ENCODE measurements around the gene ART4.

Gene ART4

DNA sequence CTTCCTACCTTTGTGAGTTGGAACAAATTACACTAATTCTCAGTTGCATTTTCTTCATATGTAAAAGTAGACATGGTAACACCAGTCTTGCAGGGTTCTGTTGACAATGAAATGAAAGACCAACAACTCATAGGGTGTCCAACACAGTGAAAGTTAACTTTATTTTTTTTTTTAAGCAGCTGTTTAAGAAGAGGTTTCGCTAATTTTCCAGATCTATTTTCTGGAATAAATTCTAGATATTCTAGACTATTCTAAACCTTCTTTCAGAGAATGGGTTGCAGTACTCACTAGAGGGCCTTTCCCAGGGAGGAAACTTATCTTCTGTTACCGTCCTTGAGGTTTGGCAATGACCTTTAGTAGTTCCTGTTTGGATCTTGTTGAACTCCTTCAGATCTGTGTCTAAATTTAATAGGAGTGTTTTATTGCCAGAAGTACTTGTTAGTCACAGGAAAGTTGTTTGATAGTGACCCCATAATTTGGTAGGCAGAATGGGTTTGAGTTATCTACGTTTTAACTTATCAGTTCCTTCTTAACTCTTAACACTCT is 2.8 kb upstream of the ART4 start:
- H3K27ac ChIP-seq (ENCODE audit: extremely low read depth, low read depth, low read length): no peak overlapping the region
- POLR2A ChIA-PET: no interaction called here
- no peak overlapping the region for H3K4me3 ChIP-seq (ENCODE audit: low read depth, low read length)
- TF ChIP-seq ZNF423 (tag by site-specific recombination; IDR thresholded peaks at IDR 0.05) (no peak), ZNF248 (tag by site-specific recombination; IDR thresholded peaks at IDR 0.05) (no peak), ZNF221 (tag by site-specific recombination; IDR thresholded peaks at IDR 0.05; ENCODE audit: borderline replicate concordance) (no peak), ZNF707 (tag by site-specific recombination; IDR thresholded peaks at IDR 0.05) (no peak), ZFP41 (tag by site-specific recombination; IDR thresholded peaks at IDR 0.05; ENCODE audit: borderline replicate concordance) (no peak), KLF16 (tag by site-specific recombination; IDR thresholded peaks at IDR 0.05) (no peak), KLF9 (tag by site-specific recombination; IDR thresholded peaks at IDR 0.05; ENCODE audit: low read depth) (no peak), ZNF558 (tag by site-specific recombination; IDR thresholded peaks at IDR 0.05) (no peak), ZNF843 (tag by site-specific recombination; IDR thresholded peaks at IDR 0.05) (no peak), SP3 (tag by site-specific recombination; IDR thresholded peaks at IDR 0.05) (no peak)
- TF ChIP-seq, protein P1, sequence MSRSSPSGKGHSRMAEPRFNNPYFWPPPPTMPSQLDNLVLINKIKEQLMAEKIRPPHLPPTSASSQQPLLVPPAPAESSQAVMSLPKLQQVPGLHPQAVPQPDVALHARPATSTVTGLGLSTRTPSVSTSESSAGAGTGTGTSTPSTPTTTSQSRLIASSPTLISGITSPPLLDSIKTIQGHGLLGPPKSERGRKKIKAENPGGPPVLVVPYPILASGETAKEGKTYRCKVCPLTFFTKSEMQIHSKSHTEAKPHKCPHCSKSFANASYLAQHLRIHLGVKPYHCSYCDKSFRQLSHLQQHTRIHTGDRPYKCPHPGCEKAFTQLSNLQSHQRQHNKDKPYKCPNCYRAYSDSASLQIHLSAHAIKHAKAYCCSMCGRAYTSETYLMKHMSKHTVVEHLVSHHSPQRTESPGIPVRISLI (tag by site-specific recombination; IDR thresholded peaks at IDR 0.05): no peak
- TF ChIP-seq, protein P2, sequence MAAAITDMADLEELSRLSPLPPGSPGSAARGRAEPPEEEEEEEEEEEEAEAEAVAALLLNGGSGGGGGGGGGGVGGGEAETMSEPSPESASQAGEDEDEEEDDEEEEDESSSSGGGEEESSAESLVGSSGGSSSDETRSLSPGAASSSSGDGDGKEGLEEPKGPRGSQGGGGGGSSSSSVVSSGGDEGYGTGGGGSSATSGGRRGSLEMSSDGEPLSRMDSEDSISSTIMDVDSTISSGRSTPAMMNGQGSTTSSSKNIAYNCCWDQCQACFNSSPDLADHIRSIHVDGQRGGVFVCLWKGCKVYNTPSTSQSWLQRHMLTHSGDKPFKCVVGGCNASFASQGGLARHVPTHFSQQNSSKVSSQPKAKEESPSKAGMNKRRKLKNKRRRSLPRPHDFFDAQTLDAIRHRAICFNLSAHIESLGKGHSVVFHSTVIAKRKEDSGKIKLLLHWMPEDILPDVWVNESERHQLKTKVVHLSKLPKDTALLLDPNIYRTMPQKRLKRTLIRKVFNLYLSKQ (tag by site-specific recombination; IDR thresholded peaks at IDR 0.05; ENCODE audit: borderline replicate concordance): no peak
- TF ChIP-seq, protein P3, sequence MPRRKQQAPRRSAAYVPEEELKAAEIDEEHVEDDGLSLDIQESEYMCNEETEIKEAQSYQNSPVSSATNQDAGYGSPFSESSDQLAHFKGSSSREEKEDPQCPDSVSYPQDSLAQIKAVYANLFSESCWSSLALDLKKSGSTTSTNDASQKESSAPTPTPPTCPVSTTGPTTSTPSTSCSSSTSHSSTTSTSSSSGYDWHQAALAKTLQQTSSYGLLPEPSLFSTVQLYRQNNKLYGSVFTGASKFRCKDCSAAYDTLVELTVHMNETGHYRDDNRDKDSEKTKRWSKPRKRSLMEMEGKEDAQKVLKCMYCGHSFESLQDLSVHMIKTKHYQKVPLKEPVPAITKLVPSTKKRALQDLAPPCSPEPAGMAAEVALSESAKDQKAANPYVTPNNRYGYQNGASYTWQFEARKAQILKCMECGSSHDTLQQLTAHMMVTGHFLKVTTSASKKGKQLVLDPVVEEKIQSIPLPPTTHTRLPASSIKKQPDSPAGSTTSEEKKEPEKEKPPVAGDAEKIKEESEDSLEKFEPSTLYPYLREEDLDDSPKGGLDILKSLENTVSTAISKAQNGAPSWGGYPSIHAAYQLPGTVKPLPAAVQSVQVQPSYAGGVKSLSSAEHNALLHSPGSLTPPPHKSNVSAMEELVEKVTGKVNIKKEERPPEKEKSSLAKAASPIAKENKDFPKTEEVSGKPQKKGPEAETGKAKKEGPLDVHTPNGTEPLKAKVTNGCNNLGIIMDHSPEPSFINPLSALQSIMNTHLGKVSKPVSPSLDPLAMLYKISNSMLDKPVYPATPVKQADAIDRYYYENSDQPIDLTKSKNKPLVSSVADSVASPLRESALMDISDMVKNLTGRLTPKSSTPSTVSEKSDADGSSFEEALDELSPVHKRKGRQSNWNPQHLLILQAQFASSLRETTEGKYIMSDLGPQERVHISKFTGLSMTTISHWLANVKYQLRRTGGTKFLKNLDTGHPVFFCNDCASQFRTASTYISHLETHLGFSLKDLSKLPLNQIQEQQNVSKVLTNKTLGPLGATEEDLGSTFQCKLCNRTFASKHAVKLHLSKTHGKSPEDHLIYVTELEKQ (tag by site-specific recombination; IDR thresholded peaks at IDR 0.05; ENCODE audit: borderline replicate concordance): no peak
- H3K36me3 ChIP-seq (ENCODE audit: control insufficient read depth in 2 of 2, insufficient read depth in 1 of 2, low read length in 2 of 2): no peaks in the 10 kb centered on the region
- CTCF ChIA-PET: interaction anchor here (0.6 to 6.8 kb wide), 16 partner anchors 9 to 669 kb away, joined by 3 to 86 read pairs (median 4); partner anchors contain the start of gene RERG
- no peaks in the 10 kb centered on the region for H3K9me3 ChIP-seq (ENCODE audit: control insufficient read depth, insufficient read depth, low read depth, low read length)
- H3K4me1 ChIP-seq (ENCODE audit: control insufficient read depth, insufficient read depth, low read length): peaks cover 5% of the 10 kb centered on the region; the same call in 1 of the 2 replicates

DNA sequence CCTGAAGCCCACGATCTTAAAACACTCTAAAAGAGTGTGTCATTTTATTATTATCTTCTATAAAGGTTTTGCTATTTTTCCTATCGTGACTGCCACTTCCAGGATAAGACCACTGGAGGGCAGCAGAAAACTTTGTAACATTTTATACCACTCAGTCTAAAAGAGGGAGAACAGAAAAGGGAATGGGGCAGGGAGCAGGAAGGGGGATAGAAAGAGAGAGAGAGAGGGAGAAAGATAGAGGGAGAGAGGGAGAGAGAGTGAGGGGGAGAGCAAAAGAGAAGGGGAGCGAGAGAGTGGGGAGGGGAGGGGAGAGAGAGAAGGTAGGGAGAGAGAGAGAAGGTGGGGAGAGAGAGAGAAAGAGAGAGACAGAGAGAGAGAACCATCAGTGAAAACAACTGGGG is 2.0 kb upstream of the ART4 start:
- no peaks in the 10 kb centered on the region for H3K9me3 ChIP-seq (ENCODE audit: control insufficient read depth, insufficient read depth, low read depth, low read length)
- H3K27ac ChIP-seq (ENCODE audit: extremely low read depth, low read depth, low read length): no peak overlapping the region
- H3K4me3 ChIP-seq (ENCODE audit: low read depth, low read length): no peak overlapping the region
- H3K4me1 ChIP-seq (ENCODE audit: control insufficient read depth, insufficient read depth, low read length): peaks cover 5% of the 10 kb centered on the region; the same call in 1 of the 2 replicates
- ChIA-PET CTCF (interaction anchor here (0.6 to 6.8 kb wide), 14 partner anchors 8 to 670 kb away, joined by 3 to 86 read pairs (median 4); partner anchors contain the start of gene RERG), POLR2A (no interaction called here)
- H3K36me3 ChIP-seq (ENCODE audit: control insufficient read depth in 2 of 2, insufficient read depth in 1 of 2, low read length in 2 of 2): no peaks in the 10 kb centered on the region
- peak; percentile 89 for TF ChIP-seq ZNF654 (tag by site-specific recombination; IDR thresholded peaks at IDR 0.05; ENCODE audit: low read depth)
- peak; percentile 95 for TF ChIP-seq ZNF366 (tag by site-specific recombination; conservative IDR thresholded peaks at IDR 0.05)
- peak; percentile 42; the same call in 1 of the 2 replicates for TF ChIP-seq ZBTB17 (tag by site-specific recombination; IDR thresholded peaks at IDR 0.05)
- TF ChIP-seq, protein P4, sequence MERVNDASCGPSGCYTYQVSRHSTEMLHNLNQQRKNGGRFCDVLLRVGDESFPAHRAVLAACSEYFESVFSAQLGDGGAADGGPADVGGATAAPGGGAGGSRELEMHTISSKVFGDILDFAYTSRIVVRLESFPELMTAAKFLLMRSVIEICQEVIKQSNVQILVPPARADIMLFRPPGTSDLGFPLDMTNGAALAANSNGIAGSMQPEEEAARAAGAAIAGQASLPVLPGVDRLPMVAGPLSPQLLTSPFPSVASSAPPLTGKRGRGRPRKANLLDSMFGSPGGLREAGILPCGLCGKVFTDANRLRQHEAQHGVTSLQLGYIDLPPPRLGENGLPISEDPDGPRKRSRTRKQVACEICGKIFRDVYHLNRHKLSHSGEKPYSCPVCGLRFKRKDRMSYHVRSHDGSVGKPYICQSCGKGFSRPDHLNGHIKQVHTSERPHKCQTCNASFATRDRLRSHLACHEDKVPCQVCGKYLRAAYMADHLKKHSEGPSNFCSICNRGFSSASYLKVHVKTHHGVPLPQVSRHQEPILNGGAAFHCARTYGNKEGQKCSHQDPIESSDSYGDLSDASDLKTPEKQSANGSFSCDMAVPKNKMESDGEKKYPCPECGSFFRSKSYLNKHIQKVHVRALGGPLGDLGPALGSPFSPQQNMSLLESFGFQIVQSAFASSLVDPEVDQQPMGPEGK (tag by site-specific recombination; IDR thresholded peaks at IDR 0.05): 0 out of 2 replicates have a peak, but pooled peaks have one; percentile 22
- TF ChIP-seq ZNF707 (tag by site-specific recombination; IDR thresholded peaks at IDR 0.05): no peak
- TF ChIP-seq ZNF184 (tag by site-specific recombination; IDR thresholded peaks at IDR 0.05): no peak
- TF ChIP-seq, protein P5, sequence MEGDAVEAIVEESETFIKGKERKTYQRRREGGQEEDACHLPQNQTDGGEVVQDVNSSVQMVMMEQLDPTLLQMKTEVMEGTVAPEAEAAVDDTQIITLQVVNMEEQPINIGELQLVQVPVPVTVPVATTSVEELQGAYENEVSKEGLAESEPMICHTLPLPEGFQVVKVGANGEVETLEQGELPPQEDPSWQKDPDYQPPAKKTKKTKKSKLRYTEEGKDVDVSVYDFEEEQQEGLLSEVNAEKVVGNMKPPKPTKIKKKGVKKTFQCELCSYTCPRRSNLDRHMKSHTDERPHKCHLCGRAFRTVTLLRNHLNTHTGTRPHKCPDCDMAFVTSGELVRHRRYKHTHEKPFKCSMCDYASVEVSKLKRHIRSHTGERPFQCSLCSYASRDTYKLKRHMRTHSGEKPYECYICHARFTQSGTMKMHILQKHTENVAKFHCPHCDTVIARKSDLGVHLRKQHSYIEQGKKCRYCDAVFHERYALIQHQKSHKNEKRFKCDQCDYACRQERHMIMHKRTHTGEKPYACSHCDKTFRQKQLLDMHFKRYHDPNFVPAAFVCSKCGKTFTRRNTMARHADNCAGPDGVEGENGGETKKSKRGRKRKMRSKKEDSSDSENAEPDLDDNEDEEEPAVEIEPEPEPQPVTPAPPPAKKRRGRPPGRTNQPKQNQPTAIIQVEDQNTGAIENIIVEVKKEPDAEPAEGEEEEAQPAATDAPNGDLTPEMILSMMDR (tag by site-specific recombination; IDR thresholded peaks at IDR 0.05): peak; percentile 51; the same call in 1 of the 2 replicates
- TF ChIP-seq ZNF701 (tag by site-specific recombination; IDR thresholded peaks at IDR 0.05): 0 out of 2 replicates have a peak, but pooled peaks have one; percentile 74
- TF ChIP-seq, protein P6, sequence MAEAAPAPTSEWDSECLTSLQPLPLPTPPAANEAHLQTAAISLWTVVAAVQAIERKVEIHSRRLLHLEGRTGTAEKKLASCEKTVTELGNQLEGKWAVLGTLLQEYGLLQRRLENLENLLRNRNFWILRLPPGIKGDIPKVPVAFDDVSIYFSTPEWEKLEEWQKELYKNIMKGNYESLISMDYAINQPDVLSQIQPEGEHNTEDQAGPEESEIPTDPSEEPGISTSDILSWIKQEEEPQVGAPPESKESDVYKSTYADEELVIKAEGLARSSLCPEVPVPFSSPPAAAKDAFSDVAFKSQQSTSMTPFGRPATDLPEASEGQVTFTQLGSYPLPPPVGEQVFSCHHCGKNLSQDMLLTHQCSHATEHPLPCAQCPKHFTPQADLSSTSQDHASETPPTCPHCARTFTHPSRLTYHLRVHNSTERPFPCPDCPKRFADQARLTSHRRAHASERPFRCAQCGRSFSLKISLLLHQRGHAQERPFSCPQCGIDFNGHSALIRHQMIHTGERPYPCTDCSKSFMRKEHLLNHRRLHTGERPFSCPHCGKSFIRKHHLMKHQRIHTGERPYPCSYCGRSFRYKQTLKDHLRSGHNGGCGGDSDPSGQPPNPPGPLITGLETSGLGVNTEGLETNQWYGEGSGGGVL (tag by site-specific recombination; IDR thresholded peaks at IDR 0.05): peak; percentile 78
